Hematopoietic multipotent progenitor cell treated with erythropoietin and hydrocortisone succinate and interleukin-3 and kit ligand, for 6 days (in vitro differentiated cells): ENCODE data around the gene PAIP2.
A peak's percentile ranks its signal among the peaks of the same experiment; 100 is the strongest.
"Not testable (repeated sequence)": the region's sequence is repeated elsewhere in the genome, so short reads cannot be mapped to it uniquely, and the experiment has no call there.

Experiments used
- DNase-seq: peaks from one replicate; pipeline ENCODE4 v3.0.0-alpha.2; 2015

PAIP2 gene

DNA sequence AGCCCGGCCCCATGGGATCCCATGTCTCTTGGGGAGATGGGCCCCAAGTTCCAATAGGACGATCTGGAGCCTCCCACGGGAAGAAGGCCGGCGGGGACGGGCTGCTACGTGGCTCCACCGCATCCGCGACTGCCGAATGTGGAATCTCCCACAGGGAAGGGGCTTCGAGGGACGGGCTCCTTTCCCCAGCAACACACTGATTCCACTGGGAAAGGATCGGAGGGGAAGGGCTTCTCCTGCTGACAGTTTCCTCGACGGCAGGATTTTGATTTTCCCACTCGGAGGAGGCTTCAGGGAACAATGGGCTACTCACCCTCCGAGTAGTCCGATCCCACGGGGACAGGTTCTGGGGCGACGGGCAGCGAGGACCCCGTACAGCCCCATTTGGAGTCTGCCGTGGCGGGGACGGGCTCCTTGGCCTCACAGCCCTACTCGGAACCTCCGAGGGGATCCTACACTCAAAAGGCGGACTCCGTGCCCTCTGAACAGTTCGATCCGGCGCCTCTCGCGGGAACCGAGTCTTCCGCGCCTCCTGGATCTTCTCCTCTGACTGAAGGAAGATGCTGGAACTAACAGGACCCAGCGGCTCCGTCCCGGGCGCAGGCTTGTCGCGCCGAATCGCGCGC is 52.0 kb downstream of the PAIP2 start:
- DNase-seq: no peak

DNA sequence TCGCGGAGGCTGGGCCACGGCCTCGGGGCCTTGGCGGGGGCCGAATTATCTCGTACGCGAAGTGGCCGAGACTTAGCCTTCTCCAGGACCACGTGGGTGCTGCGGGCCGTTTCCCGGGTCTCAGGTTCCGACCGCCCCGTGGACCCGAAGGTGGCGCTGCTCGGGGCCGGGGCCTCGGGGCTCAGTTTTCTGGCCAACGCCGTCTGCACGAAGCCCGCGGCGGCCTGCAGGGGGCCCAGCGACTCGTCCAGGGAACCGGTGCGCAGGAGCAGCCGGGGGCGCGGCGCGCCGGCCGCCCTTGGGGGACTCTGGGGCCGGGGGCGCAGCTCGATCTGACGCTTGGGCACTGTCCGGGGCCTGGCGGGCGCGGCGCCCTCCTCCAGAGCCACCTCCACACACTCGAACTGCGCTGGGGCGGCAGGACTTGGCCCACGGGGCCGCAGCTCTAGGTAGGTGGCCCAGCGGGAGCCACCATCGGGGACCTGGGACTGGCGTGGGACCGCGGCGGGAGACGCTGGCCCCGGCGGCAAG is 52.5 kb downstream of the PAIP2 start:
- peak; percentile 77 for DNase-seq

DNA sequence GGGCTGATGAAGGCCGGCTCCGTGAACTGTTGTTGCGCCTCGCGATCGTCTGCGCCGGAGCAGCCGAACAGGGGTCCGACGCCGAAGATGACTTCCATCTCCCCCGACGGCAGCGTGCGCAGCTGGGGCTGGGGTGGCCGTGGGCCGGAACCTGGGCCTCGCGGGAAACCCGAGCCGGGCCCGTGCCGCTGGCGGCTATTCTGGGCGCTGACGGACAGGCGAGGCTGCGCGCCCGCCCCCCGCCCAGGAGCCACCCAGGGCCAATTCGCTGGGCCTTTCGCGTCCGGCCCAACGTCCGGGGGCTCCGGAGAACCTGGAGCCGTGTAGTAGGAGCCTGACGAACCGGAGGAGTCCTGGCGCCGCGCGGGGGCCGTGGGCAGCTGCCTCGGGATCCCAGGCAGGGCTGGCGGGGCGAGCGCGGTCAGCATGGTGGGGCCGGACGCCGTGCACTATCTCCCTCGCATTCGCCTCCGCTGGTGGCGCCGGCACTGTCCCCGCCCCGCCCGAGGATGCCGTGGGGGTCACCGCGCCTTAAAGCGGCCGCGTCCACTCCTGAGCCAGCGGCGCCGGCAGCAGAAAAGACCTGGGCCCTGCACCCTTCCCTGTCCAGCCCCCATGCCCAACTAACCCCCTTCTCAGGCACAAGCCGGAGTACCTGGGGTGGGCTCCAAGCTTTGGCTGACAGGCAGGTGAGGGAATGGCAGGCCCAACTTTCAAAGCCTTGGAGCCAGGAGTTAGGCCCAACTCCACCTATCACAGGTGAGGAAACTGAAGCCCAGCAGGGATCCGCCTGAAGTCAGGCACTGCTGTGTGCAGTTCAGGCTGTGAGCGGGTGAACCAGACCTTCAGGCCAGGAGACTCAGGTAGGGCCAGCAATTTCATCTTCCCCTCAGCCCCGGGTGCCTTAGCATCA is 53.3 kb downstream of the PAIP2 start, which contains the start of gene PROB1:
PROB1 (minus strand) TSS at position 451 of the 913 bp plus-strand sequence; CDS start at position 428, 23 bp downstream.
- no peak for DNase-seq

DNA sequence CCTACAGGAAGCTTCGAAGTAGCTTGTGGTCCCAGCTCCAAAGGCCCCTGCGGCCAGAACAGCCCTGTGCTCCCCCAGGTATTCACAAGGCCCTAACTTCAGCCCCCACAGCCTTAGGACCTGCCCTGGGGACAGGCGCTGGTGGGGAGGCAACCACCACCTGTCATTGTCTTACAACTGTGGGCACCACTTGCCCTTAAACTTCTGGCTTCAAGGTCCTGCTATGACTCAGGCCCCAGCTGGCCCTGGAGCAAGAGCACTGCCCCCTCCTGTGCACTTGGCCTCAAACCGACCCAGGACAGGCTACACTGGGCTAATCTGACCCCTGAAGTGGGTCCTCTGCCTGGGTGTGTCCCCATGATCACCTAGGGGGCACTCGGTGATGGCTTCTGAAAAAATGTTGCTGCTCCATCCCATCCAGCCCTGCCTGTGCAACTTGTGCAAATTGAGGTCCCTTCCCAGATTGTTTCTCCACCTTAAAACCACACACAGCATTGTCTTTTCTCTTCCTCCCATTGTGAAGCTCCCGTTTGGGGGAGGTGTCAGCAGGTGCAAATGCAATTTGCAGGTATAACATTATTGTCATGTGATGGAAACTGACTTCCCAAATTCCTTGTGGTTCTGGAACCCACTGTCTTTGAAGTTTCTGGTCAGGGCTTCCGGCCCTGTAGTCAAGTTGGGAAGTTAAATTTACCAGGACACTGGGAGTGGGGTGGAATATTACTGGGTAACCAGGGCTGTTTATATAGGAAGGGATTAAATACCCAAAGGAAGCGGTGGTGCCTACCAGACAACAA is 54.4 kb downstream of the PAIP2 start:
- DNase-seq: no peak

DNA sequence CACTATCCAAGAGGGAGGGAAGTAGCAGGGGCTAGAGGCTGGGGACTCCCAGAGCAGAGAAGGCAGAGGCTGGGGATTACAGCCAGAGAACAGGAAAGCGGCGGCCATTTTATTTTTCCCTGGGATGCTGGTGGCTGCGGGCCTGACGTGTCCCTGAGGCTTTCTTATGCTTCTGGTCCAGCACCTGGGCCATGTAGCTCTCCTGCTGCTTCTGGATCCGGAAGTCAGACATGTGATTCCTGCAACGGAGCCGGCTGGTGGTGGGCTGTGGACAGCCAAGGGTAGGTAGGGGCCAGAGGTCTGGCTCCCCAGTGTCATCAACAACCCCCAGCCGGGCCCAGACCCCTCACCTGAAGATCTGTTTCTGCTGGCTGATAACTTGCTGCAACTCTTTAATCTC is 55.0 kb downstream of the PAIP2 start:
- no peak for DNase-seq

DNA sequence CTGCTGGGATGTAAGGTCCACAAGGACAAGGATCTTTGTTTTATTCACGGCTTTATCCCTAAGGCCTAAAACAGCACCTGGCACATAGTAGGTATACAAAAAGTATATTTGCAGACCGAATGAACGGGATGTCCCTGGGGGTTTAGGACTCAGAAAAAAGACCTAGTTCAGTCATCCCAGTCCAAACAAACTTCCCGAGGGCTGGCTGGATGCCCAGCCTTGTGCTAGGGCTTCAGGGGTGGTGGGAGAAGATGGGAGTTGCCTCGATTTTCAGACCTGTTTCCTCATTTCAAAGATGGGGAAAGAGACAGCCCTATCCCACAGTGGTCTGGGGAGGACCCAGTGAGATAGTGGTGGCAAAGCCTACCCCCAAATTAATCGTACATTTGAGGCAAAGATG is 56.3 kb downstream of the PAIP2 start:
- DNase-seq: no peak

DNA sequence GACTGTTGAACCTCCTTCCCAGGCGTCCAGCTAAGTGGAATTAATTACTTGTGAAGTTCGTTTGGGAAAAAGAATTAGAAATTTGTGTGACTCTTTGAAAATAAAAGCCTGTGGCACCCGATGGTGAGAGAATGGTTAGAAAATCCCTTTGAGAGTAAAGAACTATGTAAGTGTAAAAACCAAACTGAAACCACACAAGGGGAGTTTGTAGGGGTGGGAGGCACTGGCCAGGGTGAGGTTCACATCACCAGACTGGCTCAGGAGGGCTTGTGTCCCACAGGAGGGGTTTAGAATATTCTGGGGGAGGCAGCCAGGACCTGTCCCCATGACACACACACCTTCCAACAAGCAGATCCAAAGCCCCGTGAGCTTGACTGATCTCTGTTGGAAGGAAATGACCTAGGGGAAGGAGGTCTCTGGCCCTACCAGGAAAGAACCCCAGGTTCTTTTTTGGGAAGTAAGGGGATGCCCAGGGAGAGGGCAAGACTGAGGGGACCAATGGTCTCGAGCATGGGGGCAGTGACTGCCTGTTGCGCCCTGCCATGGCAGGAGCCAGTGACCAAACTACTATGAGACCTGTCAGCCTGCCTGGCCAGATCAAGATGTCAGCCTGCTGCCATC is 58.0 kb downstream of the PAIP2 start:
- no peak for DNase-seq

DNA sequence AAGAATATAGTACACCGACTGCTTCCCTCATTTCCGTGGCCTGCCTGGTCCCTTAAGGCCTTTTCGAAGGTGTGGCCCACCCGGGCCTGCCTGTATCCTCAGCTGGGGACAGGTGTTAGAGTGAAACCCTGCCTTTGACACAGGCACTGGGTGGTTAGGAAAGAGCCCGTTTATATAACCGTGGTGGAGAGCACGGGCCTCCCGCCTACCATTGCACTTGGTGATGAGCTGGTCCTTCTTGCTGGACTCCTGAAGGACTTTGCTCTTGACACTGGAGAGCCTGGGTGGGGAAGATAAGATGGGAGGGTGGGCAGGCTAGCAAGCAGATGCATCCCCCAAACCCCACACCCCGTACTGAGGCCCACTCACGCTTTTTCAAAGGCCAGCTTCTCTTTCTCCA is 59.9 kb downstream of the PAIP2 start:
- no peak for DNase-seq

DNA sequence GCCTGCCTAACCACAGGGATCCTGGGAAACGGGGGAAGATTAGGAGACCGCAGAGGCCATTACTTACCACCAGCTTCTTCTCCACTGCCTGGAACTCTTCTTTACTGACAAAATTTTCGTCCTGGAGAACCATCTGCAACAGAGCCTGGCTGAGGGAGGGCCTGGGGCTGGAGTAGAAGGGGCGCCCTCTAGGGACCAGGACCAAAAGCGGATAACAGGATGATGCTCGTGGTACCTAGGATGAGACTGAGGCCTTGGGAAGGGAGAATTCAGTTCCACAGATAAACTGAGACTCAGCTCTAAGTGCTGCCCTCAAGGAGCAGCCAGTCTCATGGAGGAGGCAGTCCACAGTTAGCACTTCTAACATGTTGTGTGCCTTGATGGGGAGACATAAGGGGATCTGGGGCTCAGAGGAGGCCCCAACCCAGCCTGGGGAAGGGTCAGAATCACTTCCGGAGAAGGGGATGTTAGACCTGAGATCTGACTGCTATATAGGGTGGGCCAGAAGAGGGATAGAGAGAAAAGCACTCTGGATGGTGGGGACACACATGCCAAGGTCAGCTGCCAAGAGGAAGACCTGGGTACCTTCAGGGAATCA is 61.0 kb downstream of the PAIP2 start:
- peak; percentile 72 for DNase-seq

DNA sequence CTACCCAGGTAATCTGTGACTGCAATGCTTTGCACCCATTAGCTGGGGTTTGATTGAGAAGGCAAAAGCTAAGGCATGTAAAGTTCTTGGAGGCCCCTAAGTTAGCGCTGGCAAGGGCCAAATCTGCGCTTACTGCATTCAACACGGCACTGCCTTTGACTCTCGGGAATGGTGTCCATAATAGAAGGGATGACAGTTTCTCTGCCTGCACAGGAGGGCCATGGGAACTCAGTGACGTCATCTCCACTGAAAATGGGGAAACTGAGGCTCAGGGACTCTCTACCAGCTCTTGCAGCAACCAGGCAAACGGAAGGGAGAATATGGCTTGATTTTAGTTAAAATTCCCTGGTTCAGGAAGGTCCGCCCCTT is 61.7 kb downstream of the PAIP2 start:
- no peak for DNase-seq

DNA sequence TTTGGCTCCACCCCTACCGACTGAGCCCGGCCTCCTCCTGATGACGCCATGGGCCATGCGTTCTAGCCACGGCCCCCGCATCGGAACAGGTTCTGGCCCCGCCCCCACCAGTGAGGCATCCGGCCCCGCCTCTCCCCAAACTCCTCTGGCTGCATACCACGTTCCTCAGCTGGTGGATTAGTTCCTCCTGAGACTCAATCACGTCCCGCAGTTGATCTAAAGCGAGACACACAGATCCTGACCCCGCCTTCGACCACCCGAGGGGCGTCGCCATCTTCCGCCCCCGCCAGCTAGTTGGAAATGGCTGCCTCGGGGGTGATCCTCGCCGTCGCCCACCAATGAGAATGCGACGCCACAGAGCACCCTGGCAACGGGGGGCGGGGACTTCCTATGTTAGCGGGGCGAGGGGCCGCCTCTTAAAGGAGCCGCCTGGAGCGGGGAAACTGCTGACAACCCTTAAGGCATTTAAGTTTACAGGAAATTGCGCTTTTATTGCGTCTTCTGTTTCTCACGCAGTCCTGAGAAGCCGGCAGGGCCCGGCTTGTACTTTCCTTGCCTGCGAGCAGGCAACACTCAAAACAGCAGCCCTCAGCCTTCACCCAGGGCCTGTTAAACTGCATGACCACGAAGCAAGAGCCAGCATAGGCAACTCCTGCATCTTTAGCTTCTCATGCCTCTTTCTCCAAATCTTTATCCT is 62.3 kb downstream of the PAIP2 start, which contains the start of gene SPATA24:
SPATA24 (minus strand) TSS at position 303 of the 697 bp plus-strand sequence; CDS start at position 274, 29 bp downstream.
- DNase-seq: peak; percentile 99

DNA sequence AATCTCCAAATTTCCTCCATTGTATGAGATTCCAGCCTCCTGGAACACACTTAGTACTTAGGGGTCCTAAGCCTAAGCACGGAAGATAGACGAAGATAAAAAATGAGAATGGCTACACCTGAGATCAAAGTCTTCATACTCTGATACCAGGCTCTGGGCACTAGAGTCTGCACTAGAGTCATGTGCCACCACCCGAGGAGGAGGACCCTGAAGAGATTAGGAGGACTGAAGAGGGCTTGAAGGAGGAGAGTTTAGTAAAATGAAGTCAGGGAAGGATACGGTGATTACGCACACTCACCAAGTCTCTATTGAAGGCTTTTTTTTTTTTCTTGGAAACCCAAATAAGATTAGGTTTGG is 62.8 kb downstream of the PAIP2 start:
- no peak for DNase-seq

DNA sequence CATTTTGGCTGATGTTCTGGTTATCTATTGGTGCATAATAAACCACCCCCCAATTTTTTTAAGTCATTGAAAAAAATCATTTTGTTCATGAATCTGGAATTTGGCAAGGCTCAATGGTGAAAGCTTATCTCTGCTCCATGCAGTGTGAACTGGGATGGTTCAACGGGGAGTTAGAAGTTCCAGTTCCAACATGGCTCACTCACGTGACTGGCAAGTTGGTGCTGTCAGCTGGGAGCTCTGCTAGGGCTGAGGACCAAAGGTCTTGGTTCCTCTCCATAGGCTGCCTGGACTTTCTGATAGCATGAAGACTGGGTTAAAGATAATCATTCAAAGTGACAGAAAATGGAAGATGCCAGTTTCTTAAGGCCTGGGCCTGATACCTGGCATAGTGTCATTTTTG is 65.3 kb downstream of the PAIP2 start:
- no peak for DNase-seq

DNA sequence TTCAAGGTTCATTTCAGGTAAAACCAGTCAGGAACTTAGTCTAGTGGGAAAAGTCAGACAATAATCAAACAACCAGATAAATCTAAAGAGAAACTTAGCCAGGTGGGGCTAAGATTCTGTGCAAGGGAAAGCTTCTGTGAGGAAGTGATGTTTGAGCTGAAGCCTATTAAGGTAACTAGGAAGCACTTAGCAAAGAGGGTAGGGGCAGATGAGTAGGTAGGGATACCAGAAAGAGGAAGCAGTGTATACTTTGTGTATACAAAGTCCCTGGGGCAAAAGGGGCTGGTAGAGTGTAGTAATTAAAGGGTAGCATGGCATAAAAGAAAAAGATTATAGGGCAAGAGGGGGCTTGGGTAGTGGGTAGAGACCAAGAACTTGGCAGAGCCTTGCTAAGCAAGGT is 65.9 kb downstream of the PAIP2 start:
- DNase-seq: no peak

DNA sequence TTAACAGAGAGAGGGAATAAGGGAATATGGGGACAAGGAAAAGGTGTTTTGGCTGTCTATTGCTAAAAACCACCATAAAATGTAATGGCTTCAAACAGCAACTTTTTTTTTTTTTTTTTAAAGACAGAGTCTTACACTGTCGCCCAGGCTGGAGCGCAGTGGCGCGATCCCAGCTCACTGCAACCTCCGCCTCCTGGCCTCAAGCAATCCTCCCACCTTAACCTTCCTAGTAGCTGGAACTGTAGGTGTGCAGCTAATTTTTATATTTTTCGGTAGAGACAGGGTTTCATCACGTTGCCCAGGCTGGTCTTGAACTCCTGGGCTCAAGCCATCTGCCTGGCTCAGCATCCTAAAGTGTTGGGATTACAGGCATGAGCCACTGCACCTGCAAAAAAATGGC is 66.5 kb downstream of the PAIP2 start:
- DNase-seq: no peak

DNA sequence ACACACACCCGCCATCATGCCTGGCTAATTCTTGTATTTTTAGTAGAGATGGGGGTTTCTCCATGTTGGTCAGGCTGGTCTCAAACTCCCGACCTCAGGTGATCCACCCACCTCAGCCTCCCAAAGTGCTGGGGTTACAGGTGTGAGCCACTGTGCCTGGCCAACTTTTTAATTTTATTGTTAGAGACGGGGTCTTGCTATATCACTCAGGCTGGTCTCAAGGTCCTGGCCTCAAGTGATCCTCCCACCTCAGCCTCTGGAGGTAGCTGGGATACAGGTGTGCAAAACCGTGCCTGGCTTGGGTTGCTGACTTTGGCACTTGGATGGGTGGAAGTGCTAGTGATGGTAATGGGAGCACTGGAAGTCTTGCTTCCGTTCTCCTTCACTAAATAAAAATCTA is 67.5 kb downstream of the PAIP2 start:
- not testable (repeated sequence) for DNase-seq

DNA sequence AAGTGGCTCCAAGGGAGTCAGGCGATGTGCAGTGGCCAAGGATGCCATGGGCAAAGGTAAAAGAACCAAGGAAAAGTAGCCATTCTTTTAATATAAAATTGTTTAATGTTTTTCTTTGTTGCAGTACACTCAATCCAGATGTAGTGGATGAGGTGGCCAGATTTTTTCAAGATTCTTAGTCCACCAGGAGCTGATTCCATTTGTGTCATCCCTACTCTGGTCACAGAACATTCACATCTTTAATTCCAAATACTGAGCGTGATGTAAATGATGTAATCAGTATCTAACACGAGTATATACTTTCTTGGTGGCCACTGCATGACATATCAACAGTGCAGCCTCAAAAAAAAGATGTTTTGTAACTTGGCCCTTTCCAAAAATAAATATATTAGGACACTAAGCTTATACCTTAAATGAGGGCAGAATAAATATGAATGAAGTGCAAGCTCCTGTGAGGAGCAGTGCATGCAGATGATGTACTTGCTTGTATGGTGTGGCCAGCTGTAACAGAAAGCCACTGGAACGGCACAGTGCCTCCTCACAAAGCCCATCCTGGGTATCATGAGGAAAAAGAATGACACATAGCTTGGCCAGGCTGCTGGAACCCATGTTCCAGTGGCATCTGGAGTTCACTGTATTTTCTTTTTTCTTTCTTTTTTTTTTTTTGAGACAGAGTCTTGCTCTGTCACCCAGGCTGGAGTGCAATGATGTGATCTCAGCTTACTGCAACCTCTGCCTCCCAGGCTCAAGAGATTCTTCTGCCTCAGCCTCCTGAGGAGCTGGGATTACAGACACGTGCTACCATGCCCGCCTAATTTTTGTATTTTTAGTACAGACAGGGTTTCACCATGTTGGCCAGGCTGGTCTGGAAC is 68.7 kb downstream of the PAIP2 start:
- no peak for DNase-seq

DNA sequence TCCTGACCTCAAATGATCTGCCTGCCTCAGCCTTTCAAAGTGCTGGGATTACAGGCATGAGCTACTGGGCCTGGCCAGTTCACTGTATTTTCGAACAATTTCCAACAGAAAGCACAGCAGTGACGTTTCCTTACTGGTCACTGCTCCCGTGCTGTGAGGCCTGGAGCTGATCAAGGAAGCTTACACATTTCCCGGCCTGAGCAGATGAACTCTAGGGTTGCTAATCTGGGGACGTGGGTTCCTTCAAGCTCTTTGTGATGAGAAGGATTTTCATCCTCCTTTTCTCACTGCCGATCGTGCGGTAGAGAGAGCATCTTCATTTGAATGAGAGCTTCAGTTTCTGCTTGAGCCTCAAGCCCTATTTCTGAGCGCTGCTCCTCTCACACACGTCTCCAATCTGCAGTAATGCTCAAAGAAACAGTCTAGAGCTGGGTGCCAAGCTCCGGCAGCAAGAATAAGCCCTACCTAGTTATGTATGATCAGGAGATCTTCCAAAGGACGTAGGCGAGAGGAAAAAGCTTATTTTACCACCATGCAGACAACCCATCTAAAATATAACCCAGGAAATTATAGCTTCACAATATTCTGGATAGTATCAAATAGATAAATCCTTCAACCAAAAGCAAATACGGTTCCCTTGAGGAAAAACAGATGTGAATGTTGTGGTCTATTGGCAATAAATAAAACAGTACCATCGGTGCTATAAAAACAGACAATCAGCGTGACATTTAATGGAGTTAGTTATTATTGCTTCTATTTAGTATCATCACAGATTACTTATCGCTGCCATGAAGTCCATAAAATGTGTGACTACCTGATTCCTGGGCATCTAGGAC is 69.6 kb downstream of the PAIP2 start:
- no peak for DNase-seq

DNA sequence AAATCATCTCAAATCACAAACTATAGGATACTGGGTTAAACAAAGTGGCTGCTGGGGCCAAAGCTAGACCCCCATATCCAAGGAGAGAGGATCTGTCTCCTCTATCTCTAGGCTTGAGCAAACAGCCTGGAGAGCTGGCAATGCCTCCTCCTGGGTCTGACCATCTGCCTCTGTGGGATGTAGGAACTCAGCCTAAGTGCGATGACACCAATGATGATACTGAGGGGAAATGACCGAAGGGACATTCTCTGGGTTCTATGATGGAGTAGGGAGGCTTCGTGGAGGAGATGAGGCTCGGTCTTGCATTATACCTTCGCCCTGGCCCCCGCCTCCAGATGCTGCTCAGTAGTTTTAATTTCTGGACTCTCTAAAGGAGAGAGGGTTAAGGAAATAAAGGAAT is 71.5 kb downstream of the PAIP2 start:
- no peak for DNase-seq

DNA sequence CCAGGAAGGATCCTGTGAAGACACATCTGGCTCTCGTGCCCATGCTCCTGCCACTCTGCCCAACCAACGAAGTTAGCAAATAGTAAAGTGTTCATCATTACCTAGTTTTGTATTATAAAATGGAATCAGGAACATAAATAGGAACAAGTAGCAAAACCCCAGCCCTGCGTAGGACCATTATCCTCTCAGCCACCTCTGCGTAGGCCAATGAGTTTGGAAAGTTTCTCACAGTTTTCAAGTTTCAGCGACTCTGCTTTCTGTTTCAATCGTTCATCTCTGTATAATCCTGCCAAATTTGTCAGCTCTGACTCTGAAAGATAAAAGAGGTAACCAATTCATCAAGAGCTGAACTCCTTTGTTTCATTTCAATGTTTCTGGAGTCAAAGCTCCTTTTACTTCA is 72.3 kb downstream of the PAIP2 start:
- DNase-seq: no peak
